Muscle of leg (tissue), 11 donors: ENCODE measurements around the gene ULK4. TPM values are rescaled to one million over a fixed set of nuclear protein-coding genes. Genes with fewer than 3 reads are reported as not detected.
"Not testable (repeated sequence)": the region's sequence is repeated elsewhere in the genome, so short reads cannot be mapped to it uniquely, and the experiment has no call there.

Experiments used
- DNase-seq: peaks from one replicate; pipeline ENCODE4 v3.0.0; 2013
- H3K27ac ChIP-seq: one replicate; pipeline ENCODE4 v1.5.1; 2013; ENCODE audit warnings: mild to moderate bottlenecking, low read length, control low read depth
- H3K27me3 ChIP-seq: one replicate; pipeline ENCODE4 v1.6.1; 2013; ENCODE audit warnings: low read length; ENCODE audit not compliant: control insufficient read depth, insufficient read depth
- H3K36me3 ChIP-seq: one replicate; pipeline ENCODE4 v1.6.1; 2013; ENCODE audit warnings: low read length; ENCODE audit not compliant: control insufficient read depth, insufficient read depth
- H3K4me1 ChIP-seq: one replicate; pipeline ENCODE4 v1.6.1; 2013; ENCODE audit warnings: low read length; ENCODE audit not compliant: control insufficient read depth, insufficient read depth
- H3K4me3 ChIP-seq: one replicate; pipeline ENCODE4 v1.5.1; 2013; ENCODE audit warnings: low read length, control low read depth
- H3K9me3 ChIP-seq: replicated peaks from 2 replicates; pipeline ENCODE4 v1.6.1; 2013; ENCODE audit warnings: low read depth, low read length; ENCODE audit not compliant: control insufficient read depth
- WGBS: methylation state at CpG from one replicate; pipeline ENCODE4 v1.1.5; 2013; ENCODE audit warnings: missing lambda C conversion rate; ENCODE audit not compliant: insufficient coverage; 5-methylcytosine and 5-hydroxymethylcytosine counted together
- polyA plus RNA-seq, 8 donors: library from polyadenylated mRNA; unstranded; fragments of 120-200 nt; gene quantifications; one replicate each; pipeline versions ENCODE4 v1.2.1 to v1.2.3, GENCODE V29; 2013; ENCODE audit warnings: inconsistent platforms in 1 of 8, low replicate concordance in 1 of 8; ENCODE audit not compliant: insufficient read length in 8 of 8, insufficient read depth in 1 of 8
- total RNA-seq: library from RNA; stranded (reverse); fragments of 120-200 nt; gene quantifications from one replicate; pipeline ENCODE4 v1.2.4, GENCODE V29; 2013

The ULK4 gene
- total and polyA plus RNA-seq, 9 donors: 2.2 to 5.6 (median 2.4) TPM

- Histone ChIP-seq H3K36me3 (no peaks in the 10 kb centered on the region), H3K4me1 (no peaks in the 10 kb centered on the region), H3K27me3 (no peaks in the 10 kb centered on the region), H3K4me3 (no peak overlapping the region), H3K9me3 (no peaks in the 10 kb centered on the region), H3K27ac (no peak overlapping the region)
- no CpG with 5 or more reads among the region's 2 CpGs for WGBS
- DNase-seq: no peak
Measured at GRCh38 chr3:41462103-41462691, 499.7 kb downstream of the ULK4 start.

GRCh38 chr3:41460736-41461135, 501.2 kb downstream of the ULK4 start:
- Histone ChIP-seq H3K27ac (no peak overlapping the region), H3K27me3 (no peaks in the 10 kb centered on the region), H3K4me1 (no peaks in the 10 kb centered on the region), H3K4me3 (no peak overlapping the region), H3K36me3 (no peaks in the 10 kb centered on the region), H3K9me3 (no peaks in the 10 kb centered on the region)
- WGBS: no CpG with 5 or more reads among the region's 4 CpGs
- DNase-seq: no peak

- no peak for DNase-seq
- H3K36me3 ChIP-seq: no peaks in the 10 kb centered on the region
- no peaks in the 10 kb centered on the region for H3K4me1 ChIP-seq
- no peak overlapping the region for H3K4me3 ChIP-seq
- no peaks in the 10 kb centered on the region for H3K9me3 ChIP-seq
- no peaks in the 10 kb centered on the region for H3K27me3 ChIP-seq
- 100% methylated on average over 3 of the region's 4 CpGs for WGBS
- H3K27ac ChIP-seq: no peak overlapping the region
Measured at GRCh38 chr3:41457176-41457575, 504.7 kb downstream of the ULK4 start.

- H3K27me3 ChIP-seq: no peaks in the 10 kb centered on the region
- no peak overlapping the region for H3K27ac ChIP-seq
- no peaks in the 10 kb centered on the region for H3K36me3 ChIP-seq
- no CpG with 5 or more reads among the region's 2 CpGs for WGBS
- DNase-seq: no peak
- no peaks in the 10 kb centered on the region for H3K4me1 ChIP-seq
- no peaks in the 10 kb centered on the region for H3K9me3 ChIP-seq
- no peak overlapping the region for H3K4me3 ChIP-seq
Measured at GRCh38 chr3:41456162-41456561, 505.7 kb downstream of the ULK4 start.

- H3K4me1 ChIP-seq, DNase-seq, H3K36me3 ChIP-seq, H3K27me3 ChIP-seq, H3K27ac ChIP-seq, H3K9me3 ChIP-seq, H3K4me3 ChIP-seq: not testable (repeated sequence)
- no CpG with 5 or more reads among the region's 1 CpG for WGBS
Measured at GRCh38 chr3:41453618-41454017, 508.3 kb downstream of the ULK4 start.

- Histone ChIP-seq H3K4me3 (no peak overlapping the region), H3K27me3 (no peaks in the 10 kb centered on the region), H3K9me3 (no peaks in the 10 kb centered on the region), H3K27ac (no peak overlapping the region), H3K4me1 (no peaks in the 10 kb centered on the region), H3K36me3 (no peaks in the 10 kb centered on the region)
- 33% methylated on average over 1 of the region's 4 CpGs for WGBS
- DNase-seq: no peak
Measured at GRCh38 chr3:41450416-41451231, 511.3 kb downstream of the ULK4 start.

GRCh38 chr3:41448396-41448795, 513.5 kb downstream of the ULK4 start:
- H3K4me1 ChIP-seq: no peaks in the 10 kb centered on the region
- 79% methylated on average over 4 of the region's 4 CpGs for WGBS
- H3K27ac ChIP-seq: no peak overlapping the region

GRCh38 chr3:41447701-41448100, 514.2 kb downstream of the ULK4 start:
- Histone ChIP-seq H3K4me3 (no peak overlapping the region), H3K27ac (no peak overlapping the region), H3K9me3 (no peaks in the 10 kb centered on the region), H3K27me3 (no peaks in the 10 kb centered on the region), H3K4me1 (no peaks in the 10 kb centered on the region), H3K36me3 (no peaks in the 10 kb centered on the region)
- 82% methylated on average over 3 of the region's 4 CpGs for WGBS
- no peak for DNase-seq

More at GRCh38 chr3:41448396-41448795, 513.5 kb downstream of the ULK4 start:
- Histone ChIP-seq H3K9me3 (no peaks in the 10 kb centered on the region), H3K4me3 (no peak overlapping the region), H3K27me3 (no peaks in the 10 kb centered on the region), H3K36me3 (no peaks in the 10 kb centered on the region)
- DNase-seq: no peak

- H3K27ac ChIP-seq, H3K36me3 ChIP-seq: not testable (repeated sequence)
- no CpG with 5 or more reads among the region's 3 CpGs for WGBS
Measured at GRCh38 chr3:41446316-41446715, 515.6 kb downstream of the ULK4 start.

GRCh38 chr3:41441568-41441967, 520.3 kb downstream of the ULK4 start:
- no peak for DNase-seq
- Histone ChIP-seq H3K9me3 (no peaks in the 10 kb centered on the region), H3K4me3 (no peak overlapping the region), H3K36me3 (no peaks in the 10 kb centered on the region), H3K27ac (no peak overlapping the region), H3K4me1 (no peaks in the 10 kb centered on the region), H3K27me3 (no peaks in the 10 kb centered on the region)
- no CpG with 5 or more reads among the region's 4 CpGs for WGBS

More at GRCh38 chr3:41446316-41446715, 515.6 kb downstream of the ULK4 start:
- not testable (repeated sequence) for H3K9me3 ChIP-seq, H3K4me1 ChIP-seq, H3K4me3 ChIP-seq, H3K27me3 ChIP-seq, DNase-seq
